ENCODE measurements around the gene ITGAL. TPM values are rescaled to one million over a fixed set of nuclear protein-coding genes. Genes with fewer than 3 reads are reported as not detected.

ITGAL gene
- total and polyA plus RNA-seq, 2 of the 13 experiments (the other 11 are each of a cell fraction or from before 2014, with no cell fraction given) = 0.86 to 1.2 TPM

DNA sequence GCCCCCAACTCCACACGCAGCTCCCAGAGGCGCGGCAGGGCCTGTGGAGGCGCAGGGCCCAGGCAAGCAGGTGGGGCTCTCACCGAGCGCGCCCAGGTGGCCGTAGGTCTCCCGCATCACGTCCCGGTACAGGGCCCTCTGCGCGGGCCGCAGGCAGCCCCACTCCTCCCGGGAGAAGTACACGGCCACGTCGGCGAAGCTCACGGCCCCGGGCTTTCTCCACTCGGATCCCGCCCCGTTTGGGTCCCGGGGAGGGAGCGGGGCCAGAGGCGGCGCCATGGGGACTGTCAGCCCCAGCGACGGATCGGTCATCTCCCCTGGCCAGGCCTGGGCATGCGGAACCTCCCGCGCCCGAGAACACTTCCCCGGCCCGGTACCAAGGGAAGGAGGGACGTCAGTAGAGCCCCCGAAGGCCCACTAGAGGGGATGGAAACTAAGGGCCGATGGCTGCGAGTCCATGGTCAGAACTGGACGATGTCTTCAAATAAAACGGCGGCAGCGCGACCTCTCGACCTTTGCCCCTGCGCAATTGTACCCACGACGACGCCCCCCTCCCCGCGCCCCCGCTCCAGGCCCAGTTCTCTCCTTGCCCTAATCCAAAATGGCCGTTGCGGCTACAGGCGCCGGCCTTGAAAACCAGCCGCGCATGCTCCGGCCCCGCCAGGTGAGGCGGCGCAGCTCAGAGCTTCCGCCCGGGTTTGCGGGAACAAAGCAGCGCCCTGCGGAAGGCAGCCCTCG, 62.0 kb downstream of the ITGAL start, which contains the start of gene ZNF747 (continued):
- TF ChIP-seq, protein P1, sequence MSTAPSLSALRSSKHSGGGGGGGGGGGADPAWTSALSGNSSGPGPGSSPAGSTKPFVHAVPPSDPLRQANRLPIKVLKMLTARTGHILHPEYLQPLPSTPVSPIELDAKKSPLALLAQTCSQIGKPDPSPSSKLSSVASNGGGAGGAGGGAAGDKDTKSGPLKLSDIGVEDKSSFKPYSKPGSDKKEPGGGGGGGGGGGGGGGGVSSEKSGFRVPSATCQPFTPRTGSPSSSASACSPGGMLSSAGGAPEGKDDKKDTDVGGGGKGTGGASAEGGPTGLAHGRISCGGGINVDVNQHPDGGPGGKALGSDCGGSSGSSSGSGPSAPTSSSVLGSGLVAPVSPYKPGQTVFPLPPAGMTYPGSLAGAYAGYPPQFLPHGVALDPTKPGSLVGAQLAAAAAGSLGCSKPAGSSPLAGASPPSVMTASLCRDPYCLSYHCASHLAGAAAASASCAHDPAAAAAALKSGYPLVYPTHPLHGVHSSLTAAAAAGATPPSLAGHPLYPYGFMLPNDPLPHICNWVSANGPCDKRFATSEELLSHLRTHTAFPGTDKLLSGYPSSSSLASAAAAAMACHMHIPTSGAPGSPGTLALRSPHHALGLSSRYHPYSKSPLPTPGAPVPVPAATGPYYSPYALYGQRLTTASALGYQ (CRISPR knock-in tag; IDR thresholded peaks at IDR 0.05) = no peak; the same call in none of the 2 replicates
- TF ChIP-seq ZNF766 (CRISPR knock-in tag; IDR thresholded peaks at IDR 0.05; ENCODE audit: borderline replicate concordance) (peak; percentile 19; the same call in 1 of the 2 replicates), ZNF263 (CRISPR knock-in tag; IDR thresholded peaks at IDR 0.05) (no peak), SPEN (CRISPR knock-in tag; IDR thresholded peaks at IDR 0.05; ENCODE audit: low read depth) (peak; percentile 88), CEBPG (CRISPR knock-in tag; IDR thresholded peaks at IDR 0.05) (peak; percentile 2; the same call in 1 of the 2 replicates), SOX5 (CRISPR knock-in tag; IDR thresholded peaks at IDR 0.05; ENCODE audit: borderline replicate concordance) (peak; percentile 47; the same call in 1 of the 2 replicates), ZBTB25 (CRISPR knock-in tag; IDR thresholded peaks at IDR 0.05) (peak; percentile 78; the same call in 1 of the 2 replicates), MXD1 (CRISPR knock-in tag; IDR thresholded peaks at IDR 0.05) (peak; percentile 86), SNAPC2 (CRISPR knock-in tag; IDR thresholded peaks at IDR 0.05) (peak; percentile 69), ELF4 (CRISPR knock-in tag; IDR thresholded peaks at IDR 0.05; ENCODE audit: borderline replicate concordance) (peak; percentile 94; the same call in 1 of the 2 replicates), TEAD2 (CRISPR knock-in tag; IDR thresholded peaks at IDR 0.05) (0 out of 2 replicates have a peak, but pooled peaks have one; percentile 6), ZNF143 (CRISPR knock-in tag; IDR thresholded peaks at IDR 0.05) (peak; percentile 59; the same call in 1 of the 2 replicates), NCOA2 (CRISPR knock-in tag; IDR thresholded peaks at IDR 0.05) (peak; percentile 52; the same call in 1 of the 2 replicates), ZIK1 (CRISPR knock-in tag; IDR thresholded peaks at IDR 0.05; ENCODE audit: borderline replicate concordance, low read depth) (no peak), ZNF136 (CRISPR knock-in tag; IDR thresholded peaks at IDR 0.05; ENCODE audit: low read depth) (0 out of 2 replicates have a peak, but pooled peaks have one; percentile 3), SMARCC2 (IDR thresholded peaks at IDR 0.05) (no peak), RFX1 (IDR thresholded peaks at IDR 0.05) (no peak), ZNF124 (CRISPR knock-in tag; IDR thresholded peaks at IDR 0.05) (peak; percentile 90), SMAD3 (CRISPR knock-in tag; IDR thresholded peaks at IDR 0.05) (peak; percentile 76; the same call in 1 of the 2 replicates), ZNF17 (CRISPR knock-in tag; IDR thresholded peaks at IDR 0.05) (peak; percentile 64; the same call in 1 of the 2 replicates), TAF15 (IDR thresholded peaks at IDR 0.05; ENCODE audit: low read depth, low read length, poor library complexity, severe bottlenecking) (peak; percentile 11), EZH2 (conservative IDR thresholded peaks at IDR 0.05; ENCODE audit: low read depth, low read length) (no peak), PLRG1 (conservative IDR thresholded peaks at IDR 0.05) (no peak)
- TF ChIP-seq, protein P2, sequence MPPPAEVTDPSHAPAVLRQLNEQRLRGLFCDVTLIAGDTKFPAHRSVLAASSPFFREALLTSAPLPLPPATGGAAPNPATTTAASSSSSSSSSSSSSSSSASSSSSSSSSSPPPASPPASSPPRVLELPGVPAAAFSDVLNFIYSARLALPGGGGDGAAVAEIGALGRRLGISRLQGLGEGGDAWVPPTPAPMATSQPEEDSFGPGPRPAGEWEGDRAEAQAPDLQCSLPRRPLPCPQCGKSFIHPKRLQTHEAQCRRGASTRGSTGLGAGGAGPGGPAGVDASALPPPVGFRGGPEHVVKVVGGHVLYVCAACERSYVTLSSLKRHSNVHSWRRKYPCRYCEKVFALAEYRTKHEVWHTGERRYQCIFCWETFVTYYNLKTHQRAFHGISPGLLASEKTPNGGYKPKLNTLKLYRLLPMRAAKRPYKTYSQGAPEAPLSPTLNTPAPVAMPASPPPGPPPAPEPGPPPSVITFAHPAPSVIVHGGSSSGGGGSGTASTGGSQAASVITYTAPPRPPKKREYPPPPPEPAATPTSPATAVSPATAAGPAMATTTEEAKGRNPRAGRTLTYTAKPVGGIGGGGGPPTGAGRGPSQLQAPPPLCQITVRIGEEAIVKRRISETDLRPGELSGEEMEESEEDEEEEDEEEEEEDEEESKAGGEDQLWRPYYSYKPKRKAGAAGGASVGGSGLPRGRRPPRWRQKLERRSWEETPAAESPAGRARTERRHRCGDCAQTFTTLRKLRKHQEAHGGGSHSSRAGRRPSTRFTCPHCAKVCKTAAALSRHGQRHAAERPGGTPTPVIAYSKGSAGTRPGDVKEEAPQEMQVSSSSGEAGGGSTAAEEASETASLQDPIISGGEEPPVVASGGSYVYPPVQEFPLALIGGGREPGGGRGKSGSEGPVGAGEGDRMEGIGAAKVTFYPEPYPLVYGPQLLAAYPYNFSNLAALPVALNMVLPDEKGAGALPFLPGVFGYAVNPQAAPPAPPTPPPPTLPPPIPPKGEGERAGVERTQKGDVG (CRISPR knock-in tag; IDR thresholded peaks at IDR 0.05; ENCODE audit: borderline replicate concordance) = peak; percentile 64; the same call in 1 of the 2 replicates
